Endothelial cell of umbilical vein (primary cell): ENCODE results near the gene PLEKHS1.

Experiments used
- EZH2 ChIP-seq: IDR thresholded peaks from 2 replicates; pipeline ENCODE4 v1.6.1; 2012; ENCODE audit warnings: borderline replicate concordance, low read depth, mild to moderate bottlenecking, moderate library complexity, low read length, inconsistent platforms; ENCODE audit not compliant: severe bottlenecking
- FOS ChIP-seq: IDR thresholded peaks from 2 replicates; pipeline ENCODE4 v1.6.1; 2011; ENCODE audit warnings: mild to moderate bottlenecking, low read length, moderate library complexity, borderline replicate concordance; ENCODE audit not compliant: insufficient read depth
- GATA2 ChIP-seq: IDR thresholded peaks from 2 replicates; pipeline ENCODE4 v1.7.0; 2011; ENCODE audit warnings: low read depth, mild to moderate bottlenecking, moderate library complexity, mixed read lengths, low read length; ENCODE audit not compliant: insufficient read length, insufficient read depth
- MYC ChIP-seq: IDR thresholded peaks from one replicate; pipeline ENCODE4 v1.6.1; 2011; ENCODE audit warnings: mild to moderate bottlenecking, low read depth, low read length
- POLR2A ChIP-seq: IDR thresholded peaks from 2 replicates; pipeline ENCODE4 v1.6.1; 2012; ENCODE audit warnings: low read depth, mild to moderate bottlenecking, control low read depth, low read length
- TF ChIP-seq, protein P1 (sequence below), 2 donors: IDR thresholded peaks; 1 replicate in 1 of 2; 2 replicates in 1 of 2; pipeline ENCODE4 v1.5.1; 2011; ENCODE audit warnings: low read length in 2 of 2, mild to moderate bottlenecking in 2 of 2, moderate library complexity in 2 of 2, control low read depth in 1 of 2, inconsistent platforms in 1 of 2, low read depth in 1 of 2; ENCODE audit not compliant: insufficient read depth in 1 of 2; ENCODE audit errors: extremely low read depth in 1 of 2

DNA sequence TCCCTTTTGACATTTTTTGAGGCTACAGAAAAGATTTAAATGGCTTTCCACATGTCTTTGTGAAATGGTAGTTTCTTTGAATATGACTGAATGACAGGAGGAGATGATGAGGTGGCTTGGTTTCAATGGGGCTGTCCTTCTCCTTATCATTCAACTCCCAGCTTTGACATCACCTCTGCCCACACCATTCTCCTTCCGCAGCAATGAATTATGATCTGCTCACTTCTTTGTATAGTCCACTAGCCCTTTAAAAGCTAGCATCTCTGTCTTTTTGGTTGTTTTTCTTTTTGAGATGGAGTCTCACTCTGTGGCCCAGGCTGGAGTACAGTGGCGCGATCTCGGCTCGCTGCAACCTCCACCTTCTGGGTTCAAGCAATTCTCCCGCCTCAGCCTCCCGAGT, 70.7 kb downstream of the PLEKHS1 start:
- TF ChIP-seq FOS (no peak), EZH2 (no peak), POLR2A (no peak), GATA2 (no peak), MYC (no peak)
- TF ChIP-seq, protein P1, sequence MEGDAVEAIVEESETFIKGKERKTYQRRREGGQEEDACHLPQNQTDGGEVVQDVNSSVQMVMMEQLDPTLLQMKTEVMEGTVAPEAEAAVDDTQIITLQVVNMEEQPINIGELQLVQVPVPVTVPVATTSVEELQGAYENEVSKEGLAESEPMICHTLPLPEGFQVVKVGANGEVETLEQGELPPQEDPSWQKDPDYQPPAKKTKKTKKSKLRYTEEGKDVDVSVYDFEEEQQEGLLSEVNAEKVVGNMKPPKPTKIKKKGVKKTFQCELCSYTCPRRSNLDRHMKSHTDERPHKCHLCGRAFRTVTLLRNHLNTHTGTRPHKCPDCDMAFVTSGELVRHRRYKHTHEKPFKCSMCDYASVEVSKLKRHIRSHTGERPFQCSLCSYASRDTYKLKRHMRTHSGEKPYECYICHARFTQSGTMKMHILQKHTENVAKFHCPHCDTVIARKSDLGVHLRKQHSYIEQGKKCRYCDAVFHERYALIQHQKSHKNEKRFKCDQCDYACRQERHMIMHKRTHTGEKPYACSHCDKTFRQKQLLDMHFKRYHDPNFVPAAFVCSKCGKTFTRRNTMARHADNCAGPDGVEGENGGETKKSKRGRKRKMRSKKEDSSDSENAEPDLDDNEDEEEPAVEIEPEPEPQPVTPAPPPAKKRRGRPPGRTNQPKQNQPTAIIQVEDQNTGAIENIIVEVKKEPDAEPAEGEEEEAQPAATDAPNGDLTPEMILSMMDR (IDR thresholded peaks at IDR 0.05; ENCODE audit: extremely low read depth in 1 of 2, insufficient read depth in 1 of 2, low read depth in 1 of 2, low read length in 2 of 2) = no peak
